Measurements from ENCODE around the gene EIF4H. TPM values are rescaled to one million over a fixed set of nuclear protein-coding genes. Genes with fewer than 3 reads are reported as not detected.

Gene EIF4H
- total RNA-seq, 3 donors from 2014 or later: 427 to 433 (median 433) TPM

- H3K36me3 Mint-ChIP-seq (ENCODE audit: insufficient read depth): peaks cover 31% of the 10 kb centered on the region
- ATAC-seq: no peak
- H3K9me3 Mint-ChIP-seq: no peaks in the 10 kb centered on the region
- no peaks in the 10 kb centered on the region for H3K27me3 Mint-ChIP-seq (ENCODE audit: low read depth)
- no peak for DNase-seq
- H3K4me3 Mint-ChIP-seq: no peak overlapping the region
- H3K4me1 Mint-ChIP-seq (ENCODE audit: low read depth): peaks cover 5% of the 10 kb centered on the region
Measured at GRCh38 chr7:74235518-74236268, 61.5 kb downstream of the EIF4H start.

- H3K4me1 Mint-ChIP-seq (ENCODE audit: low read depth): peaks cover 2% of the 10 kb centered on the region
- no peak for DNase-seq
- ATAC-seq: no peak
- no peaks in the 10 kb centered on the region for H3K27me3 Mint-ChIP-seq (ENCODE audit: low read depth)
- peaks cover 30% of the 10 kb centered on the region for H3K36me3 Mint-ChIP-seq (ENCODE audit: insufficient read depth)
- H3K9me3 Mint-ChIP-seq: no peaks in the 10 kb centered on the region
- no peak overlapping the region for H3K4me3 Mint-ChIP-seq
Measured at GRCh38 chr7:74236284-74236683, 62.1 kb downstream of the EIF4H start.

GRCh38 chr7:74240482-74240881 is 66.3 kb downstream of the EIF4H start:
- peaks cover 33% of the 10 kb centered on the region for H3K36me3 Mint-ChIP-seq (ENCODE audit: insufficient read depth)
- ATAC-seq (no peak), DNase-seq (no peak)
- H3K9me3 Mint-ChIP-seq: no peaks in the 10 kb centered on the region
- H3K27me3 Mint-ChIP-seq (ENCODE audit: low read depth): no peaks in the 10 kb centered on the region
- H3K4me1 Mint-ChIP-seq (ENCODE audit: low read depth): peaks cover 3% of the 10 kb centered on the region
- H3K4me3 Mint-ChIP-seq: no peak overlapping the region

GRCh38 chr7:74242122-74242443 is 67.9 kb downstream of the EIF4H start:
- ATAC-seq: no peak

GRCh38 chr7:74246497-74246896 is 72.3 kb downstream of the EIF4H start:
- Mint-ChIP-seq H3K36me3 (ENCODE audit: insufficient read depth) (peaks cover 27% of the 10 kb centered on the region), H3K9me3 (no peaks in the 10 kb centered on the region), H3K4me3 (no peak overlapping the region), H3K4me1 (ENCODE audit: low read depth) (peaks cover 7% of the 10 kb centered on the region), H3K27me3 (ENCODE audit: low read depth) (no peaks in the 10 kb centered on the region)
- no peak for ATAC-seq
- no peak for DNase-seq

More at GRCh38 chr7:74242122-74242443, 67.9 kb downstream of the EIF4H start:
- H3K9me3 Mint-ChIP-seq: no peaks in the 10 kb centered on the region
- H3K4me1 Mint-ChIP-seq (ENCODE audit: low read depth): peaks cover 3% of the 10 kb centered on the region
- no peak for DNase-seq
- H3K36me3 Mint-ChIP-seq (ENCODE audit: insufficient read depth): peaks cover 32% of the 10 kb centered on the region
- no peak overlapping the region for H3K4me3 Mint-ChIP-seq
- no peaks in the 10 kb centered on the region for H3K27me3 Mint-ChIP-seq (ENCODE audit: low read depth)

Other genes starting within 250 kb of the EIF4H start
- under 1 TPM in 2 of 3 donors, not detected in 1; 0.08 to 0.15 TPM for gene ELN, start 146.2 kb upstream of the EIF4H start, total RNA-seq
- 10 to 100 TPM; 17.9 to 22.1 (median 19.3) TPM for gene LIMK1, start 90.6 kb upstream of the EIF4H start, total RNA-seq
- gene LAT2, start 35.6 kb downstream of the EIF4H start, total RNA-seq: 10 to 100 TPM in 1 of 3 donors, 1 to 10 TPM in 2; 2.5 to 12.5 (median 5.9) TPM
- gene RFC2, start 80.0 kb downstream of the EIF4H start, total RNA-seq: 10 to 100 TPM; 71.4 to 85.2 (median 73.8) TPM
- gene CLIP2, start 115.1 kb downstream of the EIF4H start, total RNA-seq: 1 to 10 TPM; 1.2 to 2.5 (median 1.4) TPM